Parathyroid adenoma (tissue), 2 donors: ENCODE results near the gene ENTPD6.

ENCODE experiments used
- H2AFZ ChIP-seq: fragments of 300-600 bp; sonication (generic); one replicate; pipeline ENCODE4 v1.7.0; 2017; ENCODE audit warnings: antibody characterized with exemption, mild to moderate bottlenecking
- H3K27ac ChIP-seq: fragments of 300-600 bp; sonication (generic); one replicate; pipeline ENCODE4 v1.7.0; 2017
- H3K27me3 ChIP-seq: fragments of 300-600 bp; sonication (generic); one replicate; pipeline ENCODE4 v1.7.0; 2017; ENCODE audit warnings: low read length; ENCODE audit not compliant: control insufficient read depth, insufficient read depth
- H3K36me3 ChIP-seq: fragments of 300-600 bp; sonication (generic); one replicate; pipeline ENCODE4 v1.7.0; 2017; ENCODE audit warnings: low read length; ENCODE audit not compliant: control insufficient read depth, insufficient read depth
- H3K4me1 ChIP-seq: fragments of 300-600 bp; sonication (generic); one replicate; pipeline ENCODE4 v1.7.0; 2017; ENCODE audit warnings: control low read depth
- H3K4me2 ChIP-seq: fragments of 300-600 bp; sonication (generic); one replicate; pipeline ENCODE4 v1.7.0; 2017; ENCODE audit warnings: low read length
- H3K4me3 ChIP-seq: fragments of 300-600 bp; sonication (generic); one replicate; pipeline ENCODE4 v1.7.0; 2017; ENCODE audit warnings: low read depth, low read length
- H3K79me2 ChIP-seq: fragments of 300-600 bp; sonication (generic); one replicate; pipeline ENCODE4 v1.7.0; 2017; ENCODE audit warnings: control low read depth
- H3K9ac ChIP-seq: fragments of 300-600 bp; sonication (generic); one replicate; pipeline ENCODE4 v1.7.0; 2017; ENCODE audit warnings: mild to moderate bottlenecking
- H3K9me3 ChIP-seq: fragments of 300-600 bp; sonication (generic); one replicate; pipeline ENCODE4 v1.7.0; 2017; ENCODE audit warnings: low read length; ENCODE audit not compliant: control insufficient read depth
- CTCF ChIP-seq: fragments of 300-600 bp; sonication (generic); IDR thresholded peaks from one replicate; pipeline ENCODE4 v1.7.0; 2017; ENCODE audit warnings: antibody characterized with exemption, mild to moderate bottlenecking
- donor health status: primary hyperparathyroidism.

ENTPD6 gene

DNA sequence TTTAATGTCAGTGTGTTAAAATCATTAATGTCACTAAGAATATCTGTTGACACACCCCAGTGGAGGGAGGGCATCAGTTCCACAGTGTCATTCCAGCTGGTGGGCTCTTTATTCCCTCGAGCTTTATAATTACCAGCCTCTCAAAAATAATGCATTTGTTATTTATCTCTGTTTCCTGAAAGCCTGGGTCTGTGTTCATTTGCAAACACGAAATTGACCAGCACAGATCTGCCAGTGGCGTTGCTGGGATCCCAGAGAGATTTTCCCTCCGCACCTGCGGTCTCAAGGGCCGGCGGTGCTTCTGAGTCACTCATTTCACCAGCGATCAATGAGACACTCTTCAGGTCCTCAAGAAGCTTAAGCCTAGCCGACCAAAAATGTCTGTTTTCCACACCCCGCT is 46.7 kb downstream of the ENTPD6 start:
- TF ChIP-seq CTCF: no peak

DNA sequence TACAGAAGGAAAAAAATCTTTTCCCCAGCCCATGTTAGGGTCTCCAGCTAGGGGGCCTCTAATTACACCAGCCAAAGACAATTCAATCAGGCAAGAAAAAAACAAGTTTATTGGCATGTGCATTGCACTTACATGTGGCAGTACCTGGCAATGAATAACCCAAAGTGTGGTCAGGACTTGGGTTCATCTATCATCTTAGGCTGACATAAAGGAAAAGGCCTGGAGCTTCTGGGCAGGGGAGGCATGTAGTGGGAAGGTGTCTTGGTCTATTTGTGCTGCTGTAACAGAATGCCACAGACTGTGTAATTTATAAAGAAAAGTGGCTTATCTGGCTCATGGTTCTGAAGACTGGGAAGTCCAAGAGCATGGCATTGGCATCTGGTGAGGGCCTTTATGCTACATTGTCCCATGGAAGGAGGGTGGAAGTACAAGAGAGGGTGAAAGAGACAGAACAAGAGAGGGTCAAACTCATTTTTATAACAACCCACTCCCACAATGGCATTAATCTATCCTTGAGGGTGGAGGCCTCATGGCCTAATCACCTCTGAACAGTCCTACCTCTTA is 48.0 kb downstream of the ENTPD6 start:
- no peaks in the 10 kb centered on the region for H3K4me1 ChIP-seq
- H3K79me2 ChIP-seq: no peaks in the 10 kb centered on the region
- no peak for TF ChIP-seq CTCF
- H3K4me2 ChIP-seq: no peak overlapping the region
- H3K36me3 ChIP-seq: no peaks in the 10 kb centered on the region
- H3K9me3 ChIP-seq: no peaks in the 10 kb centered on the region
- H3K9ac ChIP-seq: no peak overlapping the region
- H3K27me3 ChIP-seq: no peaks in the 10 kb centered on the region
- H2AFZ ChIP-seq: no peak overlapping the region
- no peak overlapping the region for H3K4me3 ChIP-seq
- no peak overlapping the region for H3K27ac ChIP-seq

More for the DNA sequence above, 46.7 kb downstream of the ENTPD6 start:
- Histone ChIP-seq H3K4me3 (no peak overlapping the region), H3K36me3 (no peaks in the 10 kb centered on the region), H3K27ac (no peak overlapping the region), H3K4me2 (no peak overlapping the region), H3K79me2 (no peaks in the 10 kb centered on the region), H3K9me3 (no peaks in the 10 kb centered on the region), H3K9ac (no peak overlapping the region), H3K4me1 (no peaks in the 10 kb centered on the region), H3K27me3 (no peaks in the 10 kb centered on the region), H2AFZ (no peak overlapping the region)

GRCh38 chr20:25244976-25245375 is 49.5 kb downstream of the ENTPD6 start:
- Histone ChIP-seq H3K79me2 (peaks cover 6% of the 10 kb centered on the region), H3K4me1 (peaks cover 4% of the 10 kb centered on the region), H3K27me3 (no peaks in the 10 kb centered on the region), H3K36me3 (no peaks in the 10 kb centered on the region), H3K27ac (no peak overlapping the region), H3K4me3 (no peak overlapping the region), H2AFZ (no peak overlapping the region), H3K9ac (no peak overlapping the region), H3K9me3 (no peaks in the 10 kb centered on the region), H3K4me2 (no peak overlapping the region)
- TF ChIP-seq CTCF: no peak

- no peak overlapping the region for H3K9ac ChIP-seq
- H3K36me3 ChIP-seq: no peaks in the 10 kb centered on the region
- no peak overlapping the region for H3K4me3 ChIP-seq
- TF ChIP-seq CTCF: no peak
- no peak overlapping the region for H3K4me2 ChIP-seq
- H3K9me3 ChIP-seq: no peaks in the 10 kb centered on the region
- peaks cover 10% of the 10 kb centered on the region for H3K79me2 ChIP-seq
- H3K27me3 ChIP-seq: no peaks in the 10 kb centered on the region
- H2AFZ ChIP-seq: no peak overlapping the region
- peaks cover 4% of the 10 kb centered on the region for H3K4me1 ChIP-seq
- H3K27ac ChIP-seq: no peak overlapping the region
These were observed 49.9 kb downstream of the ENTPD6 start for GRCh38 chr20:25245461-25245860.
